ENCODE results near the gene GRID1.

DNA sequence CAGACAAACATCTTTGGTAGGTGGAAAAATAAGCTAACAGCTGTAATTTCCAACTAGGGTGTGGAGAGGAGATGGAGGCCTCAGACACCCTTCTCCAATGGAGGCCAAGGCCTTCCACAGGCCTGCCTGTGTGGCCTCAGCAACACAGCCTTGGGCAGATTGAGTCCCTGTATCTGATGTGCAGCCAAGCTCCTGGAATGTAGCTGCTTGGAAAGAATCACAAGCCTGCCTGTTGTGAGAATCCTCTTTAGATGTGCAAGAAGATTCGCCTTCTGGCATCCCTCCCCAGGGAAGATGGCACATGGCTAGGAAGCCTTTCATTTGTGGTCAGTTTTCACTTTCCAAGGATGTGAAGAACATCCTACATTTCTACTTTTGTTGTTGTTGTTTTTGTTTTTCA is 684.0 kb downstream of the GRID1 start:
- no peak for TF ChIP-seq EZH2 (IDR thresholded peaks at IDR 0.05; ENCODE audit: insufficient read depth, poor library complexity, severe bottlenecking)
- no peak for TF ChIP-seq EZH2phosphoT487 (IDR thresholded peaks at IDR 0.05; ENCODE audit: insufficient read depth, low read depth)
